Ishikawa (cell line): Measurements from ENCODE around the gene SLC12A4.
A peak's percentile ranks its signal among the peaks of the same experiment; 100 is the strongest.

Experiments used
- CEBPB ChIP-seq: IDR thresholded peaks from 2 replicates; pipeline ENCODE4 v1.6.1; 2012
- CREB1 ChIP-seq: IDR thresholded peaks from 2 replicates; pipeline ENCODE4 v1.6.1; 2012; ENCODE audit warnings: low read depth
- EP300 ChIP-seq: IDR thresholded peaks from 2 replicates; pipeline ENCODE4 v1.6.1; 2012; ENCODE audit warnings: borderline replicate concordance
- FOXM1 ChIP-seq: IDR thresholded peaks from 2 replicates; pipeline ENCODE4 v1.6.1; 2012; ENCODE audit warnings: low read depth, borderline replicate concordance
- NFIC ChIP-seq: IDR thresholded peaks from 2 replicates; pipeline ENCODE4 v1.6.1; 2012
- RAD21 ChIP-seq: IDR thresholded peaks from 2 replicates; pipeline ENCODE4 v1.6.1; 2012; ENCODE audit warnings: low read depth
- TAF1 ChIP-seq: IDR thresholded peaks from 2 replicates; pipeline ENCODE4 v1.6.1; 2012; ENCODE audit warnings: low read depth, mild to moderate bottlenecking
- TCF12 ChIP-seq: IDR thresholded peaks from 2 replicates; pipeline ENCODE4 v1.6.1; 2012; ENCODE audit warnings: low read depth
- TEAD4 ChIP-seq: IDR thresholded peaks from 2 replicates; pipeline ENCODE4 v1.6.1; 2012
- YY1 ChIP-seq: IDR thresholded peaks from 2 replicates; pipeline ENCODE4 v1.6.1; 2012; ENCODE audit warnings: low read depth
- TF ChIP-seq, protein P1 (sequence below): IDR thresholded peaks from 2 replicates; pipeline ENCODE4 v1.6.1; 2012
- TF ChIP-seq, protein P2 (sequence below): IDR thresholded peaks from 2 replicates; pipeline ENCODE4 v1.6.1; 2012; ENCODE audit warnings: low read depth, mild to moderate bottlenecking
- TF ChIP-seq, protein P3 (sequence below): IDR thresholded peaks from 2 replicates; pipeline ENCODE4 v1.6.1; 2012

- no peak for TF ChIP-seq EP300
- TF ChIP-seq, protein P1, sequence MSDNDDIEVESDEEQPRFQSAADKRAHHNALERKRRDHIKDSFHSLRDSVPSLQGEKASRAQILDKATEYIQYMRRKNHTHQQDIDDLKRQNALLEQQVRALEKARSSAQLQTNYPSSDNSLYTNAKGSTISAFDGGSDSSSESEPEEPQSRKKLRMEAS = peak; percentile 34; the same call in 1 of the 2 replicates
- TF ChIP-seq, protein P2, sequence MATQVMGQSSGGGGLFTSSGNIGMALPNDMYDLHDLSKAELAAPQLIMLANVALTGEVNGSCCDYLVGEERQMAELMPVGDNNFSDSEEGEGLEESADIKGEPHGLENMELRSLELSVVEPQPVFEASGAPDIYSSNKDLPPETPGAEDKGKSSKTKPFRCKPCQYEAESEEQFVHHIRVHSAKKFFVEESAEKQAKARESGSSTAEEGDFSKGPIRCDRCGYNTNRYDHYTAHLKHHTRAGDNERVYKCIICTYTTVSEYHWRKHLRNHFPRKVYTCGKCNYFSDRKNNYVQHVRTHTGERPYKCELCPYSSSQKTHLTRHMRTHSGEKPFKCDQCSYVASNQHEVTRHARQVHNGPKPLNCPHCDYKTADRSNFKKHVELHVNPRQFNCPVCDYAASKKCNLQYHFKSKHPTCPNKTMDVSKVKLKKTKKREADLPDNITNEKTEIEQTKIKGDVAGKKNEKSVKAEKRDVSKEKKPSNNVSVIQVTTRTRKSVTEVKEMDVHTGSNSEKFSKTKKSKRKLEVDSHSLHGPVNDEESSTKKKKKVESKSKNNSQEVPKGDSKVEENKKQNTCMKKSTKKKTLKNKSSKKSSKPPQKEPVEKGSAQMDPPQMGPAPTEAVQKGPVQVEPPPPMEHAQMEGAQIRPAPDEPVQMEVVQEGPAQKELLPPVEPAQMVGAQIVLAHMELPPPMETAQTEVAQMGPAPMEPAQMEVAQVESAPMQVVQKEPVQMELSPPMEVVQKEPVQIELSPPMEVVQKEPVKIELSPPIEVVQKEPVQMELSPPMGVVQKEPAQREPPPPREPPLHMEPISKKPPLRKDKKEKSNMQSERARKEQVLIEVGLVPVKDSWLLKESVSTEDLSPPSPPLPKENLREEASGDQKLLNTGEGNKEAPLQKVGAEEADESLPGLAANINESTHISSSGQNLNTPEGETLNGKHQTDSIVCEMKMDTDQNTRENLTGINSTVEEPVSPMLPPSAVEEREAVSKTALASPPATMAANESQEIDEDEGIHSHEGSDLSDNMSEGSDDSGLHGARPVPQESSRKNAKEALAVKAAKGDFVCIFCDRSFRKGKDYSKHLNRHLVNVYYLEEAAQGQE = no peak
- peak; percentile 92 for TF ChIP-seq RAD21
- no peak for TF ChIP-seq TAF1
- TF ChIP-seq FOXM1 = no peak
- TF ChIP-seq, protein P3, sequence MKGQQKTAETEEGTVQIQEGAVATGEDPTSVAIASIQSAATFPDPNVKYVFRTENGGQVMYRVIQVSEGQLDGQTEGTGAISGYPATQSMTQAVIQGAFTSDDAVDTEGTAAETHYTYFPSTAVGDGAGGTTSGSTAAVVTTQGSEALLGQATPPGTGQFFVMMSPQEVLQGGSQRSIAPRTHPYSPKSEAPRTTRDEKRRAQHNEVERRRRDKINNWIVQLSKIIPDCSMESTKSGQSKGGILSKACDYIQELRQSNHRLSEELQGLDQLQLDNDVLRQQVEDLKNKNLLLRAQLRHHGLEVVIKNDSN = no peak
- TF ChIP-seq YY1 = no peak
- no peak for TF ChIP-seq TCF12
- TF ChIP-seq CREB1 = no peak
- no peak for TF ChIP-seq CEBPB
- TF ChIP-seq NFIC = no peak
- TF ChIP-seq TEAD4 = no peak
These were observed 39.7 kb downstream of the SLC12A4 start for GRCh38 chr16:67928561-67929364.
